Measurements from ENCODE around the gene STX16.

STX16 gene

GRCh38 chr20:58706150-58706892, 55.2 kb downstream of the STX16 start:
- H3K27ac ChIP-seq = no peak overlapping the region
- no peak for TF ChIP-seq CTCF (IDR thresholded peaks at IDR 0.05; ENCODE audit: low read depth, low read length)
- H3K36me3 ChIP-seq = peaks cover 25% of the 10 kb centered on the region
- no peak overlapping the region for H3K4me3 ChIP-seq (ENCODE audit: low read depth, low read length)
- no peaks in the 10 kb centered on the region for H3K9me3 ChIP-seq (ENCODE audit: severe bottlenecking)
- no peak for DNase-seq
- no peaks in the 10 kb centered on the region for H3K27me3 ChIP-seq (ENCODE audit: insufficient read depth, low read depth, severe bottlenecking)

- no peak for DNase-seq
- no peaks in the 10 kb centered on the region for H3K27me3 ChIP-seq (ENCODE audit: insufficient read depth, low read depth, severe bottlenecking)
Observed at GRCh38 chr20:58706975-58707681, 56.0 kb downstream of the STX16 start.

GRCh38 chr20:58707770-58708169, 56.7 kb downstream of the STX16 start:
- Histone ChIP-seq H3K36me3 (peaks cover 22% of the 10 kb centered on the region), H3K27me3 (ENCODE audit: insufficient read depth, low read depth, severe bottlenecking) (no peaks in the 10 kb centered on the region), H3K27ac (no peak overlapping the region), H3K4me3 (ENCODE audit: low read depth, low read length) (no peak overlapping the region), H3K9me3 (ENCODE audit: severe bottlenecking) (no peaks in the 10 kb centered on the region)
- no peak for DNase-seq
- TF ChIP-seq CTCF (IDR thresholded peaks at IDR 0.05; ENCODE audit: low read depth, low read length) = no peak

More at GRCh38 chr20:58706975-58707681, 56.0 kb downstream of the STX16 start:
- no peak overlapping the region for H3K27ac ChIP-seq
- no peak overlapping the region for H3K4me3 ChIP-seq (ENCODE audit: low read depth, low read length)
- TF ChIP-seq CTCF (IDR thresholded peaks at IDR 0.05; ENCODE audit: low read depth, low read length) = no peak
- H3K9me3 ChIP-seq (ENCODE audit: severe bottlenecking) = no peaks in the 10 kb centered on the region
- peaks cover 25% of the 10 kb centered on the region for H3K36me3 ChIP-seq

- no peak for DNase-seq
- no peak overlapping the region for H3K27ac ChIP-seq
- peaks cover 17% of the 10 kb centered on the region for H3K36me3 ChIP-seq
- H3K27me3 ChIP-seq (ENCODE audit: insufficient read depth, low read depth, severe bottlenecking) = no peaks in the 10 kb centered on the region
- H3K4me3 ChIP-seq (ENCODE audit: low read depth, low read length) = no peak overlapping the region
- TF ChIP-seq CTCF (IDR thresholded peaks at IDR 0.05; ENCODE audit: low read depth, low read length) = no peak
- H3K9me3 ChIP-seq (ENCODE audit: severe bottlenecking) = no peaks in the 10 kb centered on the region
Observed at GRCh38 chr20:58708246-58708931, 57.3 kb downstream of the STX16 start.

GRCh38 chr20:58709013-58709702, 58.1 kb downstream of the STX16 start:
- H3K9me3 ChIP-seq (ENCODE audit: severe bottlenecking) = no peaks in the 10 kb centered on the region
- no peaks in the 10 kb centered on the region for H3K27me3 ChIP-seq (ENCODE audit: insufficient read depth, low read depth, severe bottlenecking)
- peaks cover 12% of the 10 kb centered on the region for H3K36me3 ChIP-seq
- no peak overlapping the region for H3K27ac ChIP-seq
- no peak for DNase-seq
- no peak overlapping the region for H3K4me3 ChIP-seq (ENCODE audit: low read depth, low read length)
- no peak for TF ChIP-seq CTCF (IDR thresholded peaks at IDR 0.05; ENCODE audit: low read depth, low read length)

All from WERI-Rb-1 (cell line).